Endothelial cell of umbilical vein (primary cell): Measurements from ENCODE around the gene PKD1L1. TPM values are rescaled to one million over a fixed set of nuclear protein-coding genes. Genes with fewer than 3 reads are reported as not detected.

ENCODE experiments used
- BruUV-seq: library from RNA; stranded (reverse); fragments of 400-500 nt; replicated peaks from 2 replicates; lab custom pipeline; 2021; lab: Mats Ljungman, UMichigan
- CTCF ChIA-PET: fragments of 300-600, 350-600 bp; sonication (Branson Sonifier 250); formaldehyde crosslinking; loops from one replicate; lab custom pipeline; 2021; ENCODE audit warnings: antibody characterized with exemption, inconsistent platforms; lab: Charles Lee
- POLR2A ChIA-PET: fragments of 300-600, 350-600 bp; sonication (Branson Sonifier 250); formaldehyde crosslinking; loops from one replicate; lab custom pipeline; 2021; ENCODE audit warnings: antibody characterized with exemption, inconsistent platforms; lab: Charles Lee
- DNase-seq: peaks from one replicate; pipeline ENCODE4 v3.0.0-alpha.2; 2011; ENCODE audit warnings: low read depth, low spot score
- FAIRE-seq: peaks from 2 replicates; lab custom pipeline; 2011; peaks lifted over from hg19 to GRCh38; lab: Jason Lieb, UNC
- H2AFZ ChIP-seq: 2 replicates; pipeline ENCODE4 v1.6.0; 2012; ENCODE audit warnings: low read depth, low read length, control low read depth, inconsistent platforms
- H3K27ac ChIP-seq: 2 replicates; pipeline ENCODE4 v1.5.1; 2011; ENCODE audit warnings: low read depth, mild to moderate bottlenecking, control low read depth, low read length, moderate library complexity; ENCODE audit not compliant: insufficient read depth
- H3K27me3 ChIP-seq, 2 experiments: 2 replicates each; pipeline versions ENCODE4 v1.6.0 to v1.6.1; 2011; ENCODE audit warnings: low read length in 2 of 2, mixed read lengths in 1 of 2; ENCODE audit not compliant: control insufficient read depth in 2 of 2, insufficient read depth in 2 of 2
- H3K36me3 ChIP-seq, 2 experiments: 2 replicates in 1 of 2; 3 replicates in 1 of 2; pipeline ENCODE4 v1.5.1; 2011; ENCODE audit warnings: low read length in 2 of 2, mild to moderate bottlenecking in 1 of 2, moderate library complexity in 1 of 2; ENCODE audit not compliant: control insufficient read depth in 2 of 2, insufficient read depth in 2 of 2; ENCODE audit errors: extremely low read depth in 1 of 2
- H3K4me1 ChIP-seq: 3 replicates; pipeline ENCODE4 v1.5.1; 2011; ENCODE audit warnings: mild to moderate bottlenecking, low read length; ENCODE audit not compliant: control insufficient read depth, insufficient read depth; ENCODE audit errors: extremely low read depth
- H3K4me2 ChIP-seq: 2 replicates; pipeline ENCODE4 v1.6.1; 2011; ENCODE audit warnings: low read length, control low read depth, mixed read lengths; ENCODE audit not compliant: insufficient read depth
- H3K4me3 ChIP-seq, 3 experiments: fragments of 200-600 bp in 1 of 3; sonication (generic), shearing (Covaris generic) in 1 of 3; replicated peaks in 1 of 3; 2 replicates each; pipeline ENCODE4 v1.5.1; 2011 to 2016; ENCODE audit warnings: control low read depth in 3 of 3, low read length in 3 of 3, mild to moderate bottlenecking in 2 of 3, inconsistent platforms in 1 of 3, low read depth in 1 of 3, moderate library complexity in 1 of 3; ENCODE audit not compliant: insufficient read depth in 1 of 3
- H3K79me2 ChIP-seq: 2 replicates; pipeline ENCODE4 v1.6.0; 2012; ENCODE audit warnings: low read length, inconsistent platforms; ENCODE audit not compliant: control insufficient read depth, insufficient read depth
- H3K9ac ChIP-seq: replicated peaks from 2 replicates; pipeline ENCODE3; 2011; ENCODE audit warnings: low read length, control low read depth; ENCODE audit not compliant: insufficient read depth; ENCODE audit errors: extremely low read depth
- H3K9me1 ChIP-seq: replicated peaks from 3 replicates; pipeline ENCODE4 v1.6.0; 2011; ENCODE audit warnings: mild to moderate bottlenecking, low read length; ENCODE audit not compliant: control insufficient read depth, insufficient read depth; ENCODE audit errors: extremely low read depth
- H3K9me3 ChIP-seq: replicated peaks from 2 replicates; pipeline ENCODE4 v1.5.1; 2012; ENCODE audit warnings: low read length, inconsistent platforms; ENCODE audit not compliant: control insufficient read depth, insufficient read depth
- H4K20me1 ChIP-seq: replicated peaks from 2 replicates; pipeline ENCODE3; 2011; ENCODE audit warnings: mild to moderate bottlenecking, low read length; ENCODE audit not compliant: control insufficient read depth, insufficient read depth; ENCODE audit errors: extremely low read depth
- CTCF ChIP-seq, 2 donors: IDR thresholded peaks; 1 replicate in 1 of 2; 2 replicates in 1 of 2; pipeline ENCODE4 v1.5.1; 2011; ENCODE audit warnings: low read length in 2 of 2, mild to moderate bottlenecking in 2 of 2, moderate library complexity in 2 of 2, control low read depth in 1 of 2, inconsistent platforms in 1 of 2, low read depth in 1 of 2; ENCODE audit not compliant: insufficient read depth in 1 of 2; ENCODE audit errors: extremely low read depth in 1 of 2
- EZH2 ChIP-seq: IDR thresholded peaks from 2 replicates; pipeline ENCODE4 v1.6.1; 2012; ENCODE audit warnings: borderline replicate concordance, low read depth, mild to moderate bottlenecking, moderate library complexity, low read length, inconsistent platforms; ENCODE audit not compliant: severe bottlenecking
- FOS ChIP-seq: IDR thresholded peaks from 2 replicates; pipeline ENCODE4 v1.6.1; 2011; ENCODE audit warnings: mild to moderate bottlenecking, low read length, moderate library complexity, borderline replicate concordance; ENCODE audit not compliant: insufficient read depth
- GATA2 ChIP-seq: IDR thresholded peaks from 2 replicates; pipeline ENCODE4 v1.7.0; 2011; ENCODE audit warnings: low read depth, mild to moderate bottlenecking, moderate library complexity, mixed read lengths, low read length; ENCODE audit not compliant: insufficient read length, insufficient read depth
- JUN ChIP-seq: IDR thresholded peaks from 2 replicates; pipeline ENCODE4 v1.6.1; 2011; ENCODE audit warnings: borderline replicate concordance, low read depth; ENCODE audit not compliant: insufficient read length, insufficient read depth
- MAX ChIP-seq: IDR thresholded peaks from 2 replicates; pipeline ENCODE4 v1.6.1; 2011; ENCODE audit not compliant: insufficient read depth, insufficient read length
- MYC ChIP-seq: IDR thresholded peaks from one replicate; pipeline ENCODE4 v1.6.1; 2011; ENCODE audit warnings: mild to moderate bottlenecking, low read depth, low read length
- POLR2A ChIP-seq: IDR thresholded peaks from 2 replicates; pipeline ENCODE4 v1.6.1; 2012; ENCODE audit warnings: low read depth, mild to moderate bottlenecking, control low read depth, low read length
- POLR2AphosphoS5 ChIP-seq: IDR thresholded peaks from 2 replicates; pipeline ENCODE4 v1.6.1; 2012; ENCODE audit warnings: low read depth, mild to moderate bottlenecking, control low read depth, low read length, moderate library complexity; ENCODE audit not compliant: insufficient read depth
- dilution Hi-C: fragments of 300-500 bp; cut with MboI; formaldehyde crosslinking; loops from one replicate; pipeline ENCODE4 v1.15.0; 2019; ENCODE audit warnings: low sequenced_read_pairs; ENCODE audit not compliant: extremely low pct_ligation_motif_present
- intact Hi-C: fragments of 100-400 bp; cut with micrococcal nuclease; formaldehyde crosslinking; loops from one replicate; pipeline ENCODE4 v1.10.0; 2022
- polyA plus RNA-seq, 4 experiments: library from polyadenylated mRNA; depleted of rRNA in 3 of 4; stranded (reverse) in 3 of 4; unstranded in 1 of 4; fragments of >200 nt; gene quantifications; 2 replicates each; pipeline versions ENCODE4 v1.2.1 to v1.2.3, GENCODE V29; 2011 to 2012; ENCODE audit warnings: missing spikeins in 1 of 4
- total RNA-seq: library from RNA; stranded (reverse); gene quantifications from 2 replicates; pipeline ENCODE4 v1.2.3, GENCODE V29; 2021

PKD1L1 gene
- total and polyA plus RNA-seq, 2 donors (not counting 3 experiments of a cell fraction or from before 2014, with no cell fraction given) = 4.1 to 5.9 TPM

DNA sequence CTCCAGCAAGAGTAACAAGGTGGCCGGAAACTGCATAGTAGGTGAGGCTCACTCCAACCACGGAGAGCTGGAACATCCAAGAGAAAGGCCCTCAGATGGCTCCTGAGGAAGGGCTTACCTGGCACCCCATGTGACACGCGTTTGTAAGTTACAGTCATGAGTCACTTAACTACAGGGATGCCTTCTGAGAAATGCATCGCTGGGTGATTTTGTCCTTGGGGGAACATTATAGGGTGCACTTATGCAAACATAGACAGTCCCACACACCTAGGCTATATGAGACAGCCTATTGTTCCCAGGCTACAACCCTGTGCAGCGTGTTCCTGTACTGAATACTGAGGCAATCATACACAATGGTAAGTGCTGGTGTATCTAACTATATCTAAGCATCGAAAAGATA is 139.9 kb downstream of the PKD1L1 start:
- no peak overlapping the region for H3K4me2 ChIP-seq
- dilution Hi-C loops (no loop called here), intact Hi-C loops (no loop called here)
- no peak overlapping the region for H3K9ac ChIP-seq
- POLR2A ChIA-PET = no interaction called here
- BruUV-seq = no TSS peak
- H3K9me1 ChIP-seq = no peaks in the 10 kb centered on the region
- no peaks in the 10 kb centered on the region for H3K79me2 ChIP-seq
- H3K27me3 ChIP-seq = no peaks in the 10 kb centered on the region
- H3K27ac ChIP-seq = no peak overlapping the region
- no peak overlapping the region for H2AFZ ChIP-seq
- DNase-seq = no peak
- H3K4me3 ChIP-seq = no peak overlapping the region
- no peaks in the 10 kb centered on the region for H3K36me3 ChIP-seq
- CTCF ChIA-PET = interaction anchor here (1.0 to 1.4 kb wide), 3 partner anchors 16 to 542 kb away, joined by 4 to 5 read pairs (median 5); no protein-coding TSS in a partner anchor
- FAIRE-seq = no peak
- H4K20me1 ChIP-seq = no peaks in the 10 kb centered on the region
- H3K4me1 ChIP-seq = peaks cover 31% of the 10 kb centered on the region
- TF ChIP-seq POLR2AphosphoS5 (no peak), FOS (no peak), JUN (no peak), EZH2 (no peak), MAX (no peak), POLR2A (no peak), MYC (no peak)
- H3K9me3 ChIP-seq = no peaks in the 10 kb centered on the region

DNA sequence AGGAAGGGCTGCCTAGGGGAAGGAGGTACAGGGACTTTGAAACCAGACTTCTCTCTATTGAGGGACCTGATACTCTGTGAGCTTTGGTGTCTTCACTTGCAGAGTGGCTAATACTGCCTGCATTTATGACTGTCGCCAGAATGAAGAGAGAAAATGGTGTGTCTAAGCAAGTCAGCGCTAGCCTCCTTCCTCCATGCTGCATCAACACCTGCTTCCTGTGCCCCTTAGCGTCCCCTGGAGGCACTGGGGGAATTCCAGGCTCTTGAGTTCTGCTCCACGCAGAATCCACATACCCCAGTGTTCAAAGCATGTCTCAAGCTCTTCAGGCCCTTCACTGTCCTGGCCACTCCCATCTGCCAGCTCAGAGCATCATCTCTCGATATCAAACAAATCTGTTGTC is 140.5 kb downstream of the PKD1L1 start:
- Histone ChIP-seq H2AFZ (no peak overlapping the region), H3K79me2 (no peaks in the 10 kb centered on the region), H3K27ac (no peak overlapping the region), H3K4me3 (no peak overlapping the region), H3K9me3 (no peaks in the 10 kb centered on the region), H3K9ac (no peak overlapping the region), H3K27me3 (no peaks in the 10 kb centered on the region), H3K9me1 (no peaks in the 10 kb centered on the region), H3K4me1 (peaks cover 31% of the 10 kb centered on the region), H3K36me3 (no peaks in the 10 kb centered on the region), H4K20me1 (no peaks in the 10 kb centered on the region), H3K4me2 (no peak overlapping the region)
- FAIRE-seq = no peak
- intact Hi-C loops = no loop called here
- ChIA-PET CTCF (no interaction called here), POLR2A (no interaction called here)
- dilution Hi-C loops = no loop called here
- TF ChIP-seq JUN (no peak), GATA2 (no peak), CTCF (IDR thresholded peaks at IDR 0.05; ENCODE audit: extremely low read depth in 1 of 2, insufficient read depth in 1 of 2, low read depth in 1 of 2, low read length in 2 of 2) (no peak), FOS (no peak), POLR2AphosphoS5 (no peak), EZH2 (no peak), MAX (no peak)
- BruUV-seq = no TSS peak
- no peak for DNase-seq
